Measurements from ENCODE around the gene FNDC5. TPM values are rescaled to one million over a fixed set of nuclear protein-coding genes. Genes with fewer than 3 reads are reported as not detected.

Gene FNDC5
- total RNA-seq, 1 experiment from 2014 or later = not detected

DNA sequence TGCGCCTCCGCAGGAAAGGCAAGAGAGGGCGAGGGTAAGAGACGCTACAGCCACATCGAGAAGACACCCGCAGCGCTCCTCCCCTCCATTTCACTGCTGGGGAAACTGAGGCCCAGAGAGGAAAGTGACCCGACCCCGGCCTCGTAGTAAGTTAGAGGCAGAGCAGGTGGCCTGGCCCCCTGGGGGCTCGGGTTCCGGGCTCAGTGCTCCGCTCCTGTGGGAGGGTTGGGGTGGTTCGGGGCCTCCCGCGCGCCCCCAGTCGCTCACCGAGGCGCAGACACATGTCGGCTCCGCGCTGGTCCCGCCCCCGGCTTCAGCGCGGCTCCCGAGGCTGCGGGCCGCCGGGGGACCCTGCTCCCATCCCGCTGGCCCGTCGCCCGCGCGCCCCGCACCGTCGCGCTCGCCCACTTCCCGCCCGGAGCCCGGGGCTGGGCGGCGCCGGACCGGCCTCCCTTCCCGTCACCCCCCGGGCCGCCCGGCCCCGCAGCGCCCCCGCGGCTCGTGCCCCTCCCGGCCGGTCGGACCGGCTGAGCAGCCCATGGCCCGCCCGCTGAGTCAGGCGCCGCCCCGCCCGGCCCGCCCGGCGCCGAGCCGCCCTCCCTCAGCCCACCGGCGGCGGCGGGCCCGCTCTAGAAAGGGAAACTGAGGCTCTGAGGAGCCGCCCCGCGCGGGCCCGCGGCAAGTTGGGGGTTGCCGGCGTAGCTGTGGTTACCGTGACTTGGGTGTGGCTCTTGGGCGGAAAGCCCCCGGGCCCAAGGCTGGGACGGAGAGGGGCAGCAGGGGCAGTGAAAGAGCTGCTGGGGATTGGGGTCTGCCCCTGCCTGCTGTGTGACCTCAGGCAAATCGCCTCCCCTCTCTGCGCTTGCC is 30.5 kb upstream of the FNDC5 start, which contains the start of gene TMEM54:
Gene TMEM54, minus strand, starts transcription at position 434 of the 867 bp plus-strand sequence. Its CDS starts 151 bp downstream, at position 283.
- peak; percentile 87 for DNase-seq
- TF ChIP-seq, protein P1, sequence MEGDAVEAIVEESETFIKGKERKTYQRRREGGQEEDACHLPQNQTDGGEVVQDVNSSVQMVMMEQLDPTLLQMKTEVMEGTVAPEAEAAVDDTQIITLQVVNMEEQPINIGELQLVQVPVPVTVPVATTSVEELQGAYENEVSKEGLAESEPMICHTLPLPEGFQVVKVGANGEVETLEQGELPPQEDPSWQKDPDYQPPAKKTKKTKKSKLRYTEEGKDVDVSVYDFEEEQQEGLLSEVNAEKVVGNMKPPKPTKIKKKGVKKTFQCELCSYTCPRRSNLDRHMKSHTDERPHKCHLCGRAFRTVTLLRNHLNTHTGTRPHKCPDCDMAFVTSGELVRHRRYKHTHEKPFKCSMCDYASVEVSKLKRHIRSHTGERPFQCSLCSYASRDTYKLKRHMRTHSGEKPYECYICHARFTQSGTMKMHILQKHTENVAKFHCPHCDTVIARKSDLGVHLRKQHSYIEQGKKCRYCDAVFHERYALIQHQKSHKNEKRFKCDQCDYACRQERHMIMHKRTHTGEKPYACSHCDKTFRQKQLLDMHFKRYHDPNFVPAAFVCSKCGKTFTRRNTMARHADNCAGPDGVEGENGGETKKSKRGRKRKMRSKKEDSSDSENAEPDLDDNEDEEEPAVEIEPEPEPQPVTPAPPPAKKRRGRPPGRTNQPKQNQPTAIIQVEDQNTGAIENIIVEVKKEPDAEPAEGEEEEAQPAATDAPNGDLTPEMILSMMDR (IDR thresholded peaks at IDR 0.05; ENCODE audit: unreplicated experiment) = no peak
- Mint-ChIP-seq H3K9me3 (ENCODE audit: low read depth, unreplicated experiment) (no peaks in the 10 kb centered on the region), H3K4me3 (ENCODE audit: low read depth, unreplicated experiment) (peak within 1 kb of the TSS; percentile 81), H3K27ac (ENCODE audit: unreplicated experiment) (peak within 1 kb of the TSS; percentile 79), H3K36me3 (ENCODE audit: insufficient read depth, unreplicated experiment) (peaks cover 26% of the 10 kb centered on the region), H3K27me3 (ENCODE audit: unreplicated experiment) (no peaks in the 10 kb centered on the region), H3K4me1 (ENCODE audit: low read depth, unreplicated experiment) (peaks cover 17% of the 10 kb centered on the region)
- TSS peak; percentile 63 for BruUV-seq (replicated peaks)
- intact Hi-C loops (cut with micrococcal nuclease; ENCODE audit: unreplicated experiment) = no loop called here
- CTCF ChIA-PET = interaction anchor here (0.6 kb wide), 1 partner anchor 380 kb away, joined by 3 read pairs; no protein-coding TSS in a partner anchor

DNA sequence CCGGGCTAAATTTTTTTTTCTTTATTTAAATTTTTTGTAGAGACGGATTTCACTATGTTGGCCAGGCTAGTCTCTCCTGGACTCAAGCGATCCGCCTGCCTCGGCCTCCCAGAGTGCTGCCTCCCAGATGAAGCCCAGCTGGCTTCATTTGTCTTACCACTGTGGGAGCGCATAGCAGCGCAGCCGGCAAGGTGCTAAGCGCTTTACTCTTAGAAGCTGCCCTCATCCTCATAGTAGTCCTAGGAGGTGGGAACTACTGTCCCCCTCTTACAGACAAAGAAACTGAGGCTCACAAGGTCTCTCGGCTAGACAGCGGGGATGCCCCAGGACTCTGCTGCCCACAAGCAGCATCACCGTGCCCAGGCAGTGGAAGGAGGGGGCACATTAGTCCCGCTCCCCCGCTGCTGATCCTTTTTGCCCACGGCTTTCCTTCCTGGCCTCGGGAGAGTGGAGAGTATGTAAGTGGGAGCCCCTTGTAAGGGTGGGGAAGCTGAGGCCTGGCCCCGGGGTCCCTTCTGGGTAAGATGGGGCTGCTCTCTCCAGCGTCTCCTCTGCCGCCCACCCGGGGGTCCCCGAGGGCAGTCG is 29.8 kb upstream of the FNDC5 start:
- DNase-seq = no peak
- Mint-ChIP-seq H3K4me1 (ENCODE audit: low read depth, unreplicated experiment) (peaks cover 17% of the 10 kb centered on the region), H3K4me3 (ENCODE audit: low read depth, unreplicated experiment) (peak overlapping the region; percentile 81), H3K9me3 (ENCODE audit: low read depth, unreplicated experiment) (no peaks in the 10 kb centered on the region), H3K27ac (ENCODE audit: unreplicated experiment) (no peak overlapping the region), H3K27me3 (ENCODE audit: unreplicated experiment) (no peaks in the 10 kb centered on the region), H3K36me3 (ENCODE audit: insufficient read depth, unreplicated experiment) (peaks cover 28% of the 10 kb centered on the region)
- no TSS peak for BruUV-seq (replicated peaks)
- CTCF ChIA-PET = no interaction called here
- TF ChIP-seq, protein P1 (IDR thresholded peaks at IDR 0.05; ENCODE audit: unreplicated experiment) = no peak
- intact Hi-C loops (cut with micrococcal nuclease; ENCODE audit: unreplicated experiment) = no loop called here

DNA sequence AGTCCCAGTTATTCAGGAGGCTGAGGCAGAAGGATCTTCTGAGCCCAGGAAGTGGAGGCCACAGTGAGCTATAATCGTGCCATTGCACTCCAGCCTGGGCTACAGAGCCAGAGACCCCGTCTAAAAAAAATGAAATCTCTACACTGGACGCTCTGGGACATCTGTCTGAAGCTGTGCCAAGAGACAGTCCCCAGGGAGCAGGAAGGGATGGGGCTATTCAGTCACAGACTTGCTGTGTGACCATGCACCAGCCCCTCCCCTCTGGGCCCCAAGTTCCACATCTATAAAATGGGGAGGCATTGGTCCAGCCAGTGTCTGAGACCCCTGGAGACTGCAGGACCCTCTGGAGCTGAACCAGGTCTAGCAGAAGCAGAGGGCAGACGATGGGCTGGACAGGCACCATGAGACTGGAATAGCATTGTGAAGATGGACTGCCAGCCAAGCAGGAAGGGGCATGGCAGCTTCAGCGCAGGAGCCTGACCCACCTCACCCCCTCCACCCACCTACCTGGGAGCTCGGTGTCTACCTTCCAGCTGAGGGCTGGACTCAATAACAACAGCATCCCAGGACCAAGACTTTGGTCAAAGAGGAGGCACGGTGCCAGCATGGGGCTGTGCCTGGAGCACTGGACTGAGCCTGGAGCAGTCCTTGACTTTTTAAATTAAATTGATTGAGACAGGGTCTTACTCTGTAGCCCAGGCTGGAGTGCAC is 29.0 kb upstream of the FNDC5 start:
- Mint-ChIP-seq H3K4me1 (ENCODE audit: low read depth, unreplicated experiment) (peaks cover 14% of the 10 kb centered on the region), H3K4me3 (ENCODE audit: low read depth, unreplicated experiment) (peak overlapping the region; percentile 81), H3K27ac (ENCODE audit: unreplicated experiment) (no peak overlapping the region), H3K9me3 (ENCODE audit: low read depth, unreplicated experiment) (no peaks in the 10 kb centered on the region), H3K27me3 (ENCODE audit: unreplicated experiment) (no peaks in the 10 kb centered on the region), H3K36me3 (ENCODE audit: insufficient read depth, unreplicated experiment) (peaks cover 33% of the 10 kb centered on the region)
- no TSS peak for BruUV-seq (replicated peaks)
- TF ChIP-seq, protein P1 (IDR thresholded peaks at IDR 0.05; ENCODE audit: unreplicated experiment) = no peak
- CTCF ChIA-PET = interaction anchor here (0.6 kb wide), 1 partner anchor 379 kb away, joined by 3 read pairs; no protein-coding TSS in a partner anchor
- intact Hi-C loops (cut with micrococcal nuclease; ENCODE audit: unreplicated experiment) = no loop called here
- no peak for DNase-seq

DNA sequence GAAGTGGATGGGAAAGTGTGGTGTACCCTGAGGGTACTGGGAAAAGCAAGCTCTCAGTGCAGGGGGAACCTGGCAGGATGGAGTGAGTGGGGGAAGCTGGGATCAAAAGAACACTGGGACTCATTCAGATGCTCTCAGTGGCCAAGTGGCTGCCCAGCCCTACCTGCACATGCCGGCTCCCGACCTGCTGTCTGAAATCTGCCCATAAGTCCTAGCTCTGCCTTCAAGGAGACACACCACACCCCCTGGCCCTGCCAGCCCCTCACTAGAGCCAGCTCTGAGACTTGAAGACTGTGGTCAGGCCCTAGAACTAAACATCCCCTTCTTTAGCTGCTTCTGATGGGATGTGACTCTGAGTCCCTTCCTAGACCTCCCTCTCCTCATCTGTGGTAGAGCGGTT is 28.2 kb upstream of the FNDC5 start:
- BruUV-seq (replicated peaks) = TSS peak; percentile 29
- CTCF ChIA-PET = interaction anchor here (0.6 to 1.4 kb wide), 2 partner anchors 184 to 379 kb away, joined by 3 to 4 read pairs; no protein-coding TSS in a partner anchor
- Mint-ChIP-seq H3K27ac (ENCODE audit: unreplicated experiment) (no peak overlapping the region), H3K9me3 (ENCODE audit: low read depth, unreplicated experiment) (no peaks in the 10 kb centered on the region), H3K4me3 (ENCODE audit: low read depth, unreplicated experiment) (no peak overlapping the region), H3K36me3 (ENCODE audit: insufficient read depth, unreplicated experiment) (peaks cover 34% of the 10 kb centered on the region), H3K27me3 (ENCODE audit: unreplicated experiment) (no peaks in the 10 kb centered on the region), H3K4me1 (ENCODE audit: low read depth, unreplicated experiment) (peaks cover 7% of the 10 kb centered on the region)
- TF ChIP-seq, protein P1 (IDR thresholded peaks at IDR 0.05; ENCODE audit: unreplicated experiment) = no peak
- no peak for DNase-seq
- intact Hi-C loops (cut with micrococcal nuclease; ENCODE audit: unreplicated experiment) = no loop called here
